Upper lobe of left lung (tissue), 4 donors: ENCODE results near the gene POLR1B.

ENCODE experiments used
- CTCF ChIP-seq, 6 experiments: fragments of 450-650 bp in 4 of 6; fragments of 200-600 bp in 2 of 6; sonication (generic) in 2 of 6; IDR thresholded peaks; one replicate each; pipeline ENCODE4 v1.5.1; 2016 to 2019; ENCODE audit warnings: antibody characterized with exemption in 6 of 6
- POLR2A ChIP-seq, 4 donors: fragments of 450-650 bp; IDR thresholded peaks; one replicate each; pipeline ENCODE4 v1.5.1; 2016 to 2017; ENCODE audit warnings: antibody characterized with exemption in 4 of 4, mild to moderate bottlenecking in 2 of 4

GRCh38 chr2:112493858-112494648, 48.2 kb upstream of the POLR1B start:
- TF ChIP-seq CTCF (IDR thresholded peaks at IDR 0.05) (no peak), POLR2A (IDR thresholded peaks at IDR 0.05) (no peak)
